GM18870 (cell line): ENCODE measurements around the gene MYOM1.
"Not testable (repeated sequence)": the region's sequence is repeated elsewhere in the genome, so short reads cannot be mapped to it uniquely, and the experiment has no call there.

Source experiments
- ATAC-seq: cut with Tn5 transposase; IDR thresholded peaks from one replicate; pipeline ENCODE4 v1.9.1; 2021; ENCODE audit warnings: moderate library complexity; ENCODE audit not compliant: unreplicated experiment

Gene MYOM1

DNA sequence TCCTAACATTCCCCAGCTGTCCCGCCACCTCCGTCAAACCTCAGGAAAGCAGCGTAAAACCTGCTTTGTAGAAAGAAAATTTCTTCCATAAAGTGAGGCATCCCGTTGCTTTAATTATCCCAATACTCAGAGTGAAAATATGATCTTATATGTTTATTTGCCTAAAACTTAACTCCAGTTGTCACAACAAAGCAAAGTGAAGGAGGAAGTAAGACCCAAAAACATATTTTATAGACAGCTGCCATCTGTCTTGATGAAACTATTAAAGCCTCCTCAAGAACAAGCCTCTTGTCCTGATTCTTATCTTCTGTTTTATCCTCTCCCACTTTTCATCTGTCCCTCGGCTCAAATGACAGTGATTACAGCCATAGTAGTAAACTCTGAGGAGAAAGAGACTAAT, 177.9 kb downstream of the MYOM1 start:
- no peak for ATAC-seq

GRCh38 chr18:3040881-3041280, 178.9 kb downstream of the MYOM1 start:
- no peak for ATAC-seq

DNA sequence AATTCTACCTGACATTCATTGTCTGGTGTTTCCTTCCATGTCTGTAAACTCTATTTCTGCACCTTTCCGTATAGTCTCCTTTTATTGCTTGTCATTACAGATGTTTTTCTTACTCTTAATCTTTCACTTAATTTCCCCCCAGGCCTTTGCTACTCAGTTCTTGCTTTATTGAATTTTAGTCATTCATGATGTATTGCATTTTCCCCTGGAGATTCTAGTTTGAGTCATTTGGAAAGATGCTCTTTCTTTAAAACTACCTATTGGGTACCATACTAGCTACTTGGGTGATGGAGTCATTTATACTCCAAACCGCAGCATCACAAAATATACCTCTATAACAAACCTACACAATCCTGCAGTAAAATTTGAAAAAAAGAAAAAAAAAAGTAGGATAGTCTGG, 179.6 kb downstream of the MYOM1 start:
- ATAC-seq = no peak

- peak; percentile 95 for ATAC-seq
Observed at GRCh38 chr18:3037423-3037915, 182.3 kb downstream of the MYOM1 start.

DNA sequence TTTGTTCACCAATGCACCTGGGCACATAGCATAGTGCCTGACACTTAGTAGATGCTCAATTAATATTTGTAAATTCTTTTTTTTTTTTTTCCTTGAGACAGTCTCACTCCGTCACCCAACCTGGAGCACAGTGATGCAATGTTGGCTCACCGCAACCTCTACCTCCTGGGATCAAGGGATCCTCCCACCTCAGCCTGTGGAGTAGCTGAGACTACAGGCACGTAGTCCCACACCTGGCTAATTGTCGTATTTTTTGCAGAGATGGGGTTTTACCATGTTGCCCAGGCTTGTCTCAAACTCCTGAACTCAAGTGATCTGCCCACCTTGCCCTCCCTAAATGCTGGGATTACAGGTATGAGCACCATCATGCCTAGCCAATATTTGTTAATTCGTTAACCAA, 183.7 kb downstream of the MYOM1 start:
- ATAC-seq = no peak

- ATAC-seq = no peak
Observed at GRCh38 chr18:3035635-3036034, 184.1 kb downstream of the MYOM1 start.

DNA sequence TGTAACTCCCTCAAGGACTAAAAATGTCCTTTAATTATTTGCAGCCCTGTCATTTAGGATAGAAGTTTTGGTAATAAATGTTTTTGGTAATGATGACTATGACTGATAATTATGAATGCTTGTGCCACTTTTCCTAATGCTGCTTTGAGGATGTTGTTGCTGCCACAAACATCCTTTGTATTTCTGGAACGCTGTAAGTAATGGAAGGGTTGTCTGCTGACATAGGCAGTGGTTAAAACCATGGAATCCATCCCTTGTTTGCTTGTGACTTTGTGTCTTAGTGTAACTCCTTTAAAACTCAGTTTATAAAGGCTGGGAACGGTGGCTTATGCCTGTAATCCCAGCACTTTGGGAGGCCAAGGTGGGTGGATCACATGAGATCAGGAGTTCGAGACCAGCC, 187.0 kb downstream of the MYOM1 start:
- no peak for ATAC-seq

- no peak for ATAC-seq
Observed at GRCh38 chr18:3029215-3029952, 190.4 kb downstream of the MYOM1 start.

DNA sequence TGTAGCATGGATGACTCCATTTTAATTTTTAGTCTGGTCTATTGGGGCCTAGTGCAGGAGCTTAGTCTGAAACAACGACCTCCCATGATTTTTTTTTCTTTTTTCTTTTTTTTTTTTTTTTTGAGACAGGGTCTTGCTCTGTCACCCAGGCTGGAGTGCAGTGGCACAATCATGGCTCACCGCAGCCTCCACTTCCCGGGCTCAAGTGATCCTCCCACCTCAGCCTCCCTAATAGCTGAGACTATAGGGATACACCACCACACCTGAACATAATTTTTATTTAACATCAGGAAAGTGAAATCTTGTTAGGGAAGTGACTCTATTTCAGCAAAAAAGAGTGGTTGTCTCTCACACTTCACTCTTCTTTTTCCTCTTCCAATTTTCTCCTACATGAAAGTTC, 191.7 kb downstream of the MYOM1 start:
- not testable (repeated sequence) for ATAC-seq

- ATAC-seq = no peak
Observed at GRCh38 chr18:3027370-3027891, 192.3 kb downstream of the MYOM1 start.

GRCh38 chr18:3025544-3025943, 194.2 kb downstream of the MYOM1 start:
- no peak for ATAC-seq

GRCh38 chr18:3023603-3024002, 196.2 kb downstream of the MYOM1 start:
- ATAC-seq = not testable (repeated sequence)
